ENCODE results near the gene MATN4.

GRCh38 chr20:45294659-45295058, 13.4 kb downstream of the MATN4 start:
- TF ChIP-seq CTCF (IDR thresholded peaks at IDR 0.05; ENCODE audit: borderline replicate concordance, extremely low read depth, low read length, poor library complexity, severe bottlenecking) (no peak), EZH2 (IDR thresholded peaks at IDR 0.05; ENCODE audit: borderline replicate concordance, low read depth, low read length, severe bottlenecking) (no peak)
